HTR-8/SVneo (cell line): ENCODE data around the gene FASN.
A peak's percentile ranks its signal among the peaks of the same experiment; 100 is the strongest.

Experiments used
- DNase-seq: peaks from one replicate; pipeline ENCODE4 v3.0.0; 2011; ENCODE audit warnings: low spot score, mixed read lengths; ENCODE audit not compliant: insufficient read length
- FAIRE-seq: peaks from 2 replicates; lab custom pipeline; 2011; peaks lifted over from hg19 to GRCh38; lab: Jason Lieb, UNC

The FASN gene

DNA sequence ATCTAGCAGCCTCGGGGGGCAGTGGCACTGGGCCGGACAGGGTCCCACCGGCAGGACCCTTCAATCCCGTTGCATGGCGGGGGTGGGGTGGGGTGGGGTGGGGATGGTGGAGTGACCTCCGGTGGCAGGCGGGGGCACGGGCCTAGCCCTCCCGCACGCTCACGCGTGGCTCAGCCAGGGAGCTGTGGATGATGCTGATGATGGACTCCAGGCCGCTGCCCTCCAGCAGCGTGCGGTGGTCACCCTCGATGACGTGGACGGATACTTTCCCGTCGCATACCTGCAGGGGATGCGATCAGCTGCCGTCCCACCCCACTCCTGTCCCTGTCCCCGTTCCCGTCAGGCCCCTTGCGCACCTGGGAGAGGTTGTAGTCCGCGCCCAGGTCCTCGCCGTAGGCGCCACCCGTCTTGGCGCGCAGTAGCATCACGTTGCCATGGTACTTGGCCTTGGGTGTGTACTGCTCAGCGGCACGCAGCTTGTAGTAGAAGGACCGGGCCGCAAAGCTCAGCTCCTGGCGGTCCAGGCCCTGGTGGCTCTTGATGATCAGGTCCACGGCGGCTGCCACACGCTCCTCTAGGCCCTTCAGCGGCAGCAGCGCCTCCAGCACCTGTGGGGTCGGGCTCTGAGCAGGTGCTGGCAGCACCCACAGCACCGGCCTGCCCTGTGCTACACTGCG, 18.9 kb downstream of the FASN start:
- no peak for DNase-seq
- FAIRE-seq, result no peak

DNA sequence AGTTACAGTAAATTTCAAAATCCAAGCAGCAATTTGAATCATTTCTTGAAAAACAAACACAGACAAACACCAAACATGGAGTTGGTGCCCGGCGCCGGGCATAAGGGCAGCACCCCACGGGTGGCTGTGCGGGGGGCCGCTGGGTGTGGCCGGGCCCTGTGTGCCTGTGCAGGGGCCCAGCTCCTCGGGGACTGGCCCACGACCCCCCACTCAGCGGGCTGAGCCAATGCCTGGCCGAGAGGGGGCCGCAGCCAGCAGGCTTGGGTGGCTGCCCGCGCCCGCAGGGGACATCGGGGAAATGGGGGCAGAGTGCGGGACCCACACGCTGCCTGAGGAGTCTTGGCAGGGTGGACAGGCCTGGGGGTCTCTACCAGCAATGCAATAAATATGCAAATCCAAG, 19.6 kb downstream of the FASN start:
- no peak for FAIRE-seq
- no peak for DNase-seq

DNA sequence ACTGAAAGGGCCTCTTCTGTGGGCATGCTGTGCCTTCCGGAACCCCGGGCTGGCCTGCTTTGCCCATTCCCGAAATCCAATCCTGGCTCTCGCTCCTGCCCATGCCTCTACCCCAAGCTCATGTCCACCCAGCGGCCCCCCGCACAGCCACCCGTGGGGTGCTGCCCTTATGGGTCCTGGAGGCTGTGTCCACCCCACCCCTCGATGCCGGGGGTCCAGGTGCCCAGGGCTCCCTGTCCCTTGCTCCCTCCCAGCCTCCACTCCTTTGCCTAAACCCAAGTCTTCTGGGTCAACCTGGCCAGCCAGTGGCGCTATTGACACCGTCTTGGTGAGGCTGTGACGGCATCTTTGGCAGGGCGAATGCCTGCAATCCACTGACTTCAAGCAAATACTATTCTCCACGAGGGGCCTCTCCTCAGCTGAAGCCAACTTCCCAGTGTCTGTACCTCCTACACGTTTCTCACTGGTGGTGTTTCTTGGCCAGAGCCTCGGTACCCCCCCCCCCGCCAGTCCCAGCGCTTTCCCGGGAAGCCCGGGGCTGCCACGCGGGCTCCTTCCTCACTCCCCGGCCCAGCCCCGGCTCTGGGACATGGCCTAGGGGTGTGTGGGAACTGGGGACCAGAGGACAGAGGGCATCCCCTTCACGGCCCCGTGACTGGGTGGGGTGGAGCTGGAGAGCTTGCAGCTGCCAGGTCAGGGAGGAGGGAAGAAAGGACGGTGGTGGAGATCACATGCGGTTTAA, 20.2 kb downstream of the FASN start:
- FAIRE-seq (no peak), DNase-seq (no peak)

DNA sequence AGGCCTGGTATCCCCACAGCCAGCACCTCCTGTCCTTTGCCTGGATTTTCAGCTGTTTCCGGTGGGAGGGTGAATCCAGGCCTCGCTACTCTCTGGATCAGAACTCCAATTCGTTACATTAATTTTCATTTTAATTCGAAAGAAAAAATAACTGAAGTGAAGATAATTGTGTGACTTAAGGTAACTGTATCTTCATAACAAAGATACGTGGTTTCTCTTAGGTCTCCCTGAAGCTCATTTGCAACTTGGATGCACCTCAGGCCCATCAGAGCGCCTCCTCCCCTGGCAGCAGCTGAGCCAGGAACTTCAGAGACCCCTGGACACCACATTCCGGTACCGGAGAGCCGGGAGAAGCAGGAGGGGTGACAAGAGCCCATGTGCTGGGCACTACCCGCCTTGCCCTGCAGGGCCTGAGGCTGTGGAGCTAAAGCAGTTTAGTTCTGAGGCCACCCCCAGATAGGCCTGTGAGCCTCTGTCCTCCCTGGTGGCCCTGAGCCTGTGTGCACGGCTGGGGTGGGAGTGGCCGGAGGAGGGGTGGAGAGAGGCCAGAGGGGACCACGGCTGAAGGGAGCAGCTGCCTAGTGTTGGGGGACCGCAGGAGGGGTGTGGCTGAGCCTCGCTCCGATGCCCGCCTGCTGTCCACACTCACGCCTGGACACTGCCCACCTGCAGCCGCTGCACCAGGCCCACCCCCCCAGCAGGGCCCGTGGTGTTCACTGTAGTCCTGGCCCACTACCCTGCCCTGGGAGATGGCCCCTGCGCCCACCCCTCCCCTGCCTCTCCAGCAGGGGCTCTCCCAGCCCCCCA, 21.0 kb downstream of the FASN start:
- no peak for DNase-seq
- no peak for FAIRE-seq

DNA sequence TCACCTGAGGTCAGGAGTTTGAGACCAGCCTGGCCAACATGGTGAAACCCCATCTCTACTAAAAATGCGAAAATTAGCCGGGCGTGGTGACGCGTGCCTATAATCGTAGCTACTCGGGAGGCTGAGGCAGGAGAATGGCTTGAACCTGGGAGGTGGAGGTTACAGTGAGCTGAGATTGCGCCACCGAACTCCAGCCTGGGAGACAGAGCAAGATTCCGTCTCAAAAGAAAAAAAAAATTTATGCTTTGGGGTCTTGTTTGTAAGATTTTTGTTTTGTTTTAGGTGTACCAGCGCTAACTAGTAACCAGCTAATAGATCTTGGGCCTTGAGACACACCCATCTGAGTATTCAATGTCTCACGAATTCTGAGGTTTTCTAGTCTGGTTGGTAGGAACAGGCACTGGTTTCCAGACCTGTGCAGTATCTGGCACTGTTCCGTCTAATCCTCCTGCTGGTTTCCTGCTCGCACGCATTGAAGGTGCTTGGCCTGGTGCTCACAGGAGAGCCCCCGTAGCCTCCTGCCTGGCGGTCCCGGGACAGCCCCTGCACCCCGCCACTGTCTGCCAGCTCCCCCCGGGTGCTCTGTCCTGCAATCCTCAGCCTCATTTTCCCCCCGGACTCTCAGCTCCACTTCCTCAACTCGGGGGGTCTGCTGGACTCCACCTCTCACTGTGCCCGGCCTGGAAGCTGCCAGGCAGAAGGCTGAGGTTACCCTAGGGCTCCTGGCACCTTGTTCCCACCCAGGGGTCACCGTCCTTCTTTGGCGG, 21.8 kb downstream of the FASN start:
- no peak for DNase-seq
- no peak for FAIRE-seq

DNA sequence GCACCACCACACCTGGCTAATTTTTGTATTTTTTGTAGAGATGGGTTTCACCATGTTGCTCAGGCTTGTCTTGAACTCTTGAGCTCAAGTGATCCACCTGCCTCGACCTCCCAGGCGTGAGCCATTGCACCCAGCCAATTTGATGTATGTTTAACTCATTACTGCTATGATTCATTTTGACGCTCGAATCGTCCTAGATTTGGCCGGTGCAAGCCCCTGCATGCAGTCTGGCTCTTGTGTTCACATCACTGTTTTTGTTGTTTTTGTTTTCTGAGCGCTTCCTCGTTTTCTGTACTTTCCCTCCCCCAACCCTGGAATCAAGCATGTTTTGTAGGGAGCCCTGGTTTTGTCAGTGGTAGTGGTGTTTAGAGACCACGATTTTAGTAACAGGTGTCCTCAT, 24.6 kb downstream of the FASN start:
- FAIRE-seq (no peak), DNase-seq (no peak)

DNA sequence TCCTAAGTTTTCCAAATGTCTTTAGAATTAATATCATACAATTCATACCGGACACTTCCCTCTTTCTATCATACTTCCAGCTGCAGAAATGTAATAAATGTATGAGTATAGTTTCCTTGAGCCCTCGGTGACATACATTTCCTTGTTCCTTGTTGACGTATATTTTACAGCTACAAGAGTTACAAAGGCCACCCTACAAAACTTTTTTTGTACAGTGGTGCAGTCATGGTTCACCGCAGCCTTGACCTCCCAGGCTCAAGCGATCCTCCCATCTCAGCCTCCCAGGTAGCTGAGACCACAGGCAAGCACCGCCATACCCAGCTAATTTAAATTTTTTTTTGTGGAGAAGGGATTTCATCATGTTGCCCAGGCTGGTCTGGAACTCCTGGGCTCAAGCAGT, 25.2 kb downstream of the FASN start:
- DNase-seq (no peak), FAIRE-seq (no peak)

DNA sequence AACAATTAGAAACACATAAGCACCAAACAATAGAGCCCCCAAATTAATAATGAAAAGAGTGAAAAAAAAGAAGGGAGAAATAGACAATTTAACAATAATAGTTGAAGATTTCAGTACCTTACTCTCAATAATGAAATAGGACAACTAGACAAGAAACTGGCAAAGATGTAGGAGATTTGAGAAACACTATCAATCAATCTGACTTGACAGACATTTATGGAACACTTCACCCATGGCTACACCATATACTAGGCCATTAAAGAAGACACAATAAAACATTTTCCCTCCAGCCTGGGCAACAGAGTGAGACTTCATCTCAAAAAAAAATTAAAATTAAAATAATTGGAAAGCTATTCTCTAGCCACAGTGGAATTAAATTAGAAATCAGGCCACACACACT, 27.4 kb downstream of the FASN start:
- FAIRE-seq, result no peak

DNA sequence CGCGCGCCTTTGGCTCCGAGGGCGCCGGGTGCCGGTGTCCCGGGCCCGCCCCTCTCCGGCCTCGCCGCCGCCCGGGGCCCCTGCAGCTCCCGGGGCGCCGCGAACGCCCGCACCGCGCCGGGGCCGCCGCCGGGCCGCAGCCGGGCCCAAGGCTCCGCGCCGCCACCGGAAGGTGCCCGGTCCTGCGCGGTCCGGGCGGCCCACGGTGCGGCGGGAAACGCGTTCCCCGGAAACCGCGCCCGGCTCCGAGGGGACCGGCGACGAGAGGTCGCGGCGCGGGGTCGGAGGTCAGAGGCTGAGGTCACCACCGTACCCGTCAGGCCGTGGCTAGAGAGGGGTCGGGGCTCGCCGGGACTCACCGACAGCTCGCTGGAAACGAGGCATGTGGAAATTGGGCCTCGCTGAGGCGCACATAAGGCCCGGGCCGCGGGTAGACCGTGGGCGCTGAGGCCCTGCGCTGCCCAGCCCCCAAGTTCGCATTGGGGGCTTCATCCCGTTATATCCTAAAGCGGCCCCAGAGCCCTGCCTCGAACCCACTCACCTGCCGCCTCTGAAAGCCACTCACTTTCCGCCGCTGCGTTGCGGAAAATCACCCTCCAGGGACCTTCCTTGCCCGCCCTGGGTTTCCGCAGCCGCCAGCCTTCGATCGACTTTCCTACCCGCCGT, 32.3 kb downstream of the FASN start, which contains the start of gene DUS1L:
TSS of gene DUS1L (minus strand) at position 167 of the 666 bp plus-strand sequence. CDS start 745 bp downstream, outside the sequence.
- peak; percentile 74 for DNase-seq
- no peak for FAIRE-seq

More for the DNA sequence above, 27.4 kb downstream of the FASN start:
- DNase-seq, result no peak

DNA sequence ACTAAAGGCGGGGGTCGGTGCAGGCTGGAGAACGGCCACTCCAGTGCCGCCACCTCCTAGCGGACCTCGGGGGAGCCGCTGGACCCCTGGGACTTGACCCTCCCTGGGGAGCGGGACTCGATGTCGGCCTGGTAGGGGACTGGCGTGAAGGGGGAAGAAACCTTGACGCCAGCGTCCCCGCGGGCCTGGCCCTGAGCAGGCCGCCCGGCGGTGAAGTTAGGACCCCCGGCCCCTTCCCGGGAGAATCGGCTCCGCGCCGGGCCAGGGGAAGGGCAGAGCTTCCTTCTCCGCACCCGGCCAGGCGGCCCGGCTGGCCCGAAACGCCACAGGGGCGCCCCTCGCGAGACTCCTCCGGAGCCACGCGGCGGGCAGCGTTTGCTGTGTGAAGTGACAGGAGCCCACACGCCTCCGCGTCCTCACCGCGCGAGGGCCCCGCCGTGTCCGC, 32.8 kb downstream of the FASN start:
- DNase-seq (peak; percentile 27), FAIRE-seq (no peak)

DNA sequence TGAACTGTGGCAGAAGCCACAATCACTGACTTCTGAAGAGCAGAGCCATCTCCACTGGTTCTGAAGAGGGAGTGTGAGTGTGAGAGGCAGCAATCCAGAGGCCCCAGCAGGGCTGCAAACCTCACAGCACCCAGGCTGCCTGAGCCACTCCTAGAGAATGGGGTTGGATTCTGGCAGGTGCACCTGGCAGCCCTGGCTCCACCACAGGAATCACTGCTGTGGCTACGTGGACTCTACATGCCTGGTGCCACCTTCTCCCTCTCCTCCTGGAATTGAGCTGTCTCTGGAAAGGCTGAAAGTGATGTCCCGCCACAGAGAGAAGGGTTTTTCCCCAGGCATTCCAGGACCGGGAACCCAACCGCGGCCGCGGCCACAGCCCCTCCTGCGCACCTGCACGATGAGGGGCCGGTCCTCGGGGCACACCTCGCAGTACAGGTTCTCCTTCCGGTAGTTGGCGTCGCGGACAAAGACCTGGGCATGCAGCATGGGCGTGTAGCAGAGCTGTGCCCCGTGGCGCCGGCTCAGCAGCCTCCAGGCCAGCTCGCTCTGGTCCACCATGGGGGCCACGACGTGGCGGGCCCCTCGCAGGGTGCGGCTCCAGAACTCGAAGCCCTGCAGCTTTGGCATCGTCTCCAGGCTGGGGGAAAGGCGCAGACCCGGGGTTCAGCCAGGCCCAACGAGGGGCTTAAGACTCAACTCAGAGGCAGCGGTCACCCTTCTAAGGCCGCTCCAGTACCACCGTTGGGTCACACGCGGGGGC, 33.4 kb downstream of the FASN start:
- FAIRE-seq (no peak), DNase-seq (no peak)

DNA sequence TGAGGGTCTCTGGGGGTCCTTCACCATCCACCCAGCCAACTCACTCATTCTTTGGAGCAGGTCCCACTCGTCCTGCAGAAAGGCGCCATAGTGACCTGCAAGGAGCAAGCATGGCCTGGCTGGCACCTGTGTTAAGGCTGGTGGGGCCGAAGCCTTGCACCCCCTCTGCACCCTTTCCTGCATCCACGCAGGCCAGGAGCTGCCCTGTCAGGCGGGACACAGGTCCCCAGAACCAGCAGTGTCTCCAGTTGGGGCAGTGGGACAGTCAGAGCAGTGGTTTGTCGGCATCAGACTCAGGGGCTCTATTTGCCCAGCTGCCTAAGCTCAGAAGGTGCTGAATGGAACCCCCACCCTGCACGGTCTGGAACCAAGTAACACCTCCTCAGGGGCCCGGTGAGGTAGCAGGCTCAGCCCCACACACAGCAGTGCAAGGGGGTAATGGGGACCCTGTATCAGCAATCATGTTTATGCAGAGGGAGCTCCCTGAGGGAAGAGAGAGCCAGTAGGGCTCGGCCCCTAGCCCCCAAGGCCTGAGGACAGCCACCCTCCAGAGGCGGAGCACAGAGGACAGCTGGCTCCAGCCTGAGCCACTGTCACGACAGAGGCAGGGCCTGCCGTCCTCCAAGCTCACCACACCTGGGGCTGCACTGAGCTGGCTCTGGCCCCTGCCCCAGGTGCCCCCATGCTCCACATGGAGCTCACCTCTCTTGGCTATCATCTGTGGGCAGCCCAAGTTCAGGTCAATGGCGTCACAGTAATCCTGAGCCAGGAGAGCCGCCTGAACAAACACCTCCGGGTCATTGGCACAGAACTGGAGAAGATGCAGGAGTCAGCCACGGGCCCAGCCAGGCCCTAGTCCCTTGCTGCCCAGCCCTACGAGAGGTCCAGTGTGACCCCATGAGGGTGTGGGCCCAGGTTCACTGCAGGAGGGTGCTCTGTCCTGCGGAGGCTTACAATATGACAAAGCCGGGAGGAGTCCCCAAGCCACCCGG, 34.3 kb downstream of the FASN start:
- FAIRE-seq (no peak), DNase-seq (no peak)

DNA sequence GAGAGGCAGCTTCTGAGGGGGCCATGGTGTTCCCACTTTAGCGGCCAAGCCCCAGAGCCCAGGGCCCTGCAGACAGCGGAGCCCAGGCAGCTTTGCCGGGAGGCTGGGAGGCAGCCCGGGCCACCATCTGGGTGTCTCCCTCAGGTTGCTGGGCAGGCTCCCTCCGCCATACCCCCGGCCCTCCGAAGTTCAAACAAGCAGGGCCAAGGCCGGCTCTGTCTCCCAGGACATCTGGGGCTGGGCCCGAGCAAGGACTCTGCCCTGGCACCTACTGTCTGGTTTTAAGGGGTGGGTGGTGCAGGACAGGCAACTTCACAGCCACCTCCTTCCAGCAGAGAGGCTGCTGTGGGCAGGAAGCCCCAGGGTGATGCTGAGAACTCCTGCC, 35.1 kb downstream of the FASN start:
- no peak for DNase-seq
- FAIRE-seq, result no peak

DNA sequence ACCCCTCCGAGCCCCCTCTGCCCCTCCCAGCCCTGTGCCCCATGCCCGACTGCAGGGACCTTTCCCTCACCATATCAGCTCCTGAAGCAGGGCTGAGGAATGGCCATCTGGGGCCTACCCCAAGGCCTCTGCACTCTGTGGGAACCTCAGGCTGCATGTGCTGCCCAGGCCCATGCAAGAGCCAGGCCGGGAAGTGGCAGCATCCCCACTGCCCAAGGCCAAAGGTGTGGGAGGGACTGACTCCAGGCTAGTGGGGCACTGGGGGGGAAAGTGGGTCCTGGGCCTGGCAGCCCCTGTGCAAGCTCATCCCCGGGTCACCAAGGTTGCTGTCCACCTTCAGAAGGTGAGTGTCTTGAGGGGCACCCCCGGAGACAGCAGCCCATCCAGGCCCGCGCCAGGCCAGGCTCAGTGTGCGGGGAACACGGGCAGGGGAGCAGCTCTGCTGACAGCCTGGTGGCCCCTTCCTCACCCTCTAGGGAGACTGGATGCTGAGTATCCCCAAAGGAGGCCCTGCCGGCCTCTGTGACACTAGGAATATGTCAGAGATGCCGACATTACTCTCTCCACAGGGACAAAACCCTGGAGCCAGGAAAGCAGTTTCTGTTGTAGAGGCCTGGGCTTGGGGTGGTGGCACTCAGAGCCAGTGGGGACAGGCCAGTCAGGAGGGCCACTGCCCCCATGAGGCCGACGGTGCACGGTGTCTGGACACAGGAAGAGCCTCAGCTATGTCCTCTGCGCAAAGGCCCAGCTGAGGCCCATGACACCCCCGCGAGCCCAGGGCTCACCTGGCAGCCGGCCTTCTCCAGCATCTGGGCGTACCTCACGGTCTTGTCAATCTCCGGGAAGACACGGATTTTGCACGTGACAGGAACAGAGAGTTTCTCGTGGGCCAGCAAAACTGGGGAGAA, 35.7 kb downstream of the FASN start:
- no peak for DNase-seq
- no peak for FAIRE-seq

DNA sequence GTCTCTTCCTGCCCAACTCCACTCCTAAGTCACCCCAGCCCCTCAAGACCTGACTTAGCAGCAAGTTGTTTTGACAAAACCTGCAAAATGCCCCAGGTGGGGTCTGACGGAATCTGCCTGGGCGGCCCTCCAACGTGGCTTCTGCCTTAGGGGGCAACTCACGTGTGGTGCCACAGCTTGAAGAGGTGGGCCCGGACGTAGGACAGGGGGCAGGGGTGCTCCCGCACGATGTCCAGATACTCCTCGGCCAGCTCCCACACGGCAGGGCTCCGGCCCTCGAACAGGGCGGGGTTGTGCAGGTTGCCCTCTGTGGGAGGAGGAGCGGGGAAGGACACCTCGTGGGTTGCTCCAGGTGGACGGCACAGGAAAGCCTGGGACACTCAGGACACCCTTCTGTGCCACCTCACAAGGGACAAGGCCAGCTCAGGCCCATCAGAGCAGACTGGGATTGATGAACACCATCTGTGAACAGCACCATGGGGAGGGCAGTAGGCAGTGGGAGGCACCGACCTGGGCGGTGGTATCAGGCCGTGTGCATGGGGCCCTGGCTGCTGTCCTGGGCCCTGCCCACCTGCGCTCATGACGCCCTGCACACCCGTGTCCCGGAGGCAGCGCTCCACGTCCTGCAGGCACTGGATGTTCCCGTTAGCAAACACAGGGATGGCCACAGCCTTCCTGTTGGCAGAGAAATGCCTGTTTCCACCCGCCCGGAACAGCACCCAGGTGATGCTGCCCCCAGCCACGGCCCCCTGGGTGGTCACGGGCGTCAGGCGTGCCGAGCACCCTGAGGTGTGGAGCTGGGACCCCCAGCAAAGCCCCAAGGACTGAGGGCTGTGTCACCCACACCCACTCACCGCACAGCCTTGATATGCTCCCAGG, 36.8 kb downstream of the FASN start:
- no peak for FAIRE-seq
- no peak for DNase-seq

DNA sequence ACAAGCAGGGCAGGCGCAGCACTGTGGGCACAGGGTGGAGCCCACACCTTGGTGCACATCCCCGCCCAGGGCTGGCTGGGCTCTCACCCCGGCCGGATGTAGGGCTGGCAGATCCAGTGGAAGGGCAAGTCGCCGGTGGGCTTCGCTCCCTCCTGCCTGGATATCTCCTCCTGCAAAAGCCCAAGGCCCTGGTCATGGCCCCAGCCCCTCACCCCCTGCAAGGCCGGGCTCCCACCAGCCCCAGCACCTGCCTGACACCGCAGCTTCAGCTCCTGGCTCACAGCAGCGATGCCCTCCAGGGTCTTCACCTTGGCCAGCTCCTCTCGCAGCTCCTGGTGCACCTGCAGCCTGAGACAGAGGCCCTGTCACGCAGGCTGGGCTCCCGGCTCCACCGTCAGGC, 37.4 kb downstream of the FASN start:
- no peak for FAIRE-seq
- no peak for DNase-seq
